DMS114 treated with DMSO at 0.1 percent for 48 hours (cell line): ENCODE data around the gene NOP56.
"Not testable (repeated sequence)": the region's sequence is repeated elsewhere in the genome, so short reads cannot be mapped to it uniquely, and the experiment has no call there.

Experiments used
- DNase-seq: peaks from one replicate; lab custom pipeline; 2025; ENCODE audit not compliant: unreplicated experiment; lab: John Stamatoyannopoulos, UW

The NOP56 gene

GRCh38 chr20:2640899-2641298 lies 11.5 kb upstream of the NOP56 start:
- DNase-seq, result no peak

DNA sequence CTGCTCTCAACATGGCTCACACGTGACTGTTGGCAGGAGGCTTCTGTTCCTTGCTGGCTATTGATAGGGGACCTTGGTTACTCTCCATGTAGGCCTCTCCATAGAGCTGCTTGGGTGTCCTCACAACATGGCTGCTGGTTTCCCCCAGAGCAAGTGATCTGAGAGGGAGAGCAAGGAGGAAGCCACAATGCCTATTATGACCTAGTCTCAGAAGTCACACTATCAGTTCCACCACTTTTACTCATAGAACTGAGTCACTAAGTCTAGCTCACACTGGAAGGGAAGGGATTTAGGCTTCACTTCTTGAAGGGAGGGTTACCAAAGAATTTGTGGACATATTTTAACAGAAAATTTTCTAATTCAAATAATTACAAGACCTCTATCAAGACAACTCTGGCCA lies 8.7 kb upstream of the NOP56 start:
- DNase-seq, result no peak

- no peak for DNase-seq
Measured at GRCh38 chr20:2652724-2653555, 508 bp downstream of the NOP56 start.

- DNase-seq, result no peak
Measured at GRCh38 chr20:2653556-2654383, 1.3 kb downstream of the NOP56 start.

DNA sequence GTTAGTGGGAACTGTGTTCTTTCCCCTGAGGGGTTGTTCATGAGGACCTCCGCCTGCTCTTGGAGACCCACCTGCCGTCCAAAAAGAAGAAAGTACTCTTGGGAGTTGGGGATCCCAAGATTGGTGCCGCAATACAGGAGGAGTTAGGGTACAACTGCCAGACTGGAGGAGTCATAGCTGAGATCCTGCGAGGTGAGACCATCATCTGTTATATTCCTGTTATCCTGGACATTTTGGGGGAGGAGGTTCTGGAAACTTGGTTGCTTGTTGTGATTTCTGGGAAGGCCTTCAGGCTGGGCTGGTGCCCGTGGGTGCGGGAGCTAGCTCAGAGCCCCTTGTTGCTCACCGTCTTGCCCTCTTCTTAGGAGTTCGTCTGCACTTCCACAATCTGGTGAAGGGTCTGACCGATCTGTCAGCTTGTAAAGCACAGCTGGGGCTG lies 2.0 kb downstream of the NOP56 start:
- no peak for DNase-seq

GRCh38 chr20:2654831-2655230 lies 2.4 kb downstream of the NOP56 start:
- DNase-seq, result no peak

- no peak for DNase-seq
Measured at GRCh38 chr20:2655331-2656116, 3.1 kb downstream of the NOP56 start.

DNA sequence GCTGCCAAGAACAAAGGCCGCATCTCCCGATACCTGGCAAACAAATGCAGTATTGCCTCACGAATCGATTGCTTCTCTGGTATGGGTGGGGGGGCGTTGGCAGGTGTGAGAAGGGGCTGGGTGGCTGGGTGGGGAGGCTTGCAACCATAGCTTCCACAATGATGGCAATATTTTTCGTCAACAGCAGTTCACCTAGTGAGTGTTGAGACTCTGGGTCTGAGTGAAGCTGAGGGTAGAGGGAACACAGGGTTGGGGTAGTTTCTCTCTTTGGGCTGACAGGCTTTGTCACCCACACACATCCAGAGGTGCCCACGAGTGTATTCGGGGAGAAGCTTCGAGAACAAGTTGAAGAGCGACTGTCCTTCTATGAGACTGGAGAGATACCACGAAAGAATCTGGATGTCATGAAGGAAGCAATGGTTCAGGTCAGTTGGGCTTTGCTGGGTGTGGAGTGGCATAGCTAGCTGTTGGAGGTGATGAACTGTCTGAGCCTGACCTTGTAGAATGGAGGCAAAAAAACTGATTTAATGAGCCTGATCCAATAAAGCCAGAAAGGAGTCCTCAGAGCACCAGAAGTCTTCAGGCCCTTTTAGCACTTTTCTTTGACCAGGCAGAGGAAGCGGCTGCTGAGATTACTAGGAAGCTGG lies 4.2 kb downstream of the NOP56 start:
- no peak for DNase-seq

DNA sequence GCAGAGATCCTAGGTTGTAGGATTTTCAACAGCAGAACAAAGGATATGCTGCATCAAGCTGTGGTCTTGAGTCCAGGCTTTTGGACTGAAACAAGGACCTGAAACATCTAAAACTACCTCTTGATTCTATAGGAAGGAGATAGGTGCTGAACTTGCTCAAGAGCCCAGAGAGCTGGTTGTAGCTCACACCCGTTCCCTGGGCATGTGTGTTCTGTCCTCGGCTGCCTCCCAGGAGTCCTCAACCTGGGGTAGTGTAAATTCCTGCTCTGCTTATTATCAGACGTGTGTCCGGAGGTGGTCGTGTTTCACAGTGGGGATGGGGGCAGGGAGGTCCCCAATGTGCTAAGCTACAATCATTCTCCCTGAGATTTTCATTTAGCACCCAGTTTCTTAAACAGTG lies 4.8 kb downstream of the NOP56 start:
- no peak for DNase-seq

DNA sequence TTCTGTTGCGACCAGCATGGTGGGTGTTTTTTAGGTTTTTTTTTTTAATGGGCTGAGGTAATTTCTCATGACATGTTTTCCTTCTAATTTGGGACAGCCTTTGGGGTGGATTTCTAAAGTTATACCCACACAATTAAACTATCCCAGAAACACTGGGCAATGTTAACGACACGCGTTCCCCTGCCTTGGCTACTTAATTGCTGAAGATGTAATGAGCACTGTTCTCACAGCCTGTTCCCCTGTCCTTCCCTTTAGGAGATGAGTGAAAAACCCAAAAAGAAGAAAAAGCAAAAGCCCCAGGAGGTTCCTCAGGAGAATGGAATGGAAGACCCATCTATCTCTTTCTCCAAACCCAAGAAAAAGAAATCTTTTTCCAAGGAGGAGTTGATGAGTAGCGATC lies 5.2 kb downstream of the NOP56 start:
- DNase-seq, result no peak

- DNase-seq, result peak; percentile 22
Measured at GRCh38 chr20:2658414-2659354, 6.3 kb downstream of the NOP56 start.

DNA sequence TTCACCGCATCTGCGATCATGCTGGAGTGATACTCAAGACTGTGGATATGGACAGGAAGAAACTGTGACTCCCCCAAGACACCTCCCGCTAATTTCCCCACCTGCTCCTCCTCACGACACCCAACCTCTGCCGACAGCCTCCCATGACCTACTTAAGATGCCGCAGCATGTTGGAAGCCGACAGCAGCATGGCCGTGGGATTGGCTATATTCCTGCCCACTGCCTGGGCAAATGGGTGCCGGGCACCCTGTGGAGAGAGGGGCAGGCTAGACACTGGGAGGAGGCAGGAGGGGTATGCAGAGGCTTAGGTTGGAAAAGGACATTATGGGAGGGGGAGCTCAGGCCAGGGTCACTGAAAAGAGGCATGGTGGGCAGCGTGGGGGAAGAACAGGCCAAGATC lies 7.1 kb downstream of the NOP56 start:
- no peak for DNase-seq

- DNase-seq, result no peak
Measured at GRCh38 chr20:2663364-2663886, 11.0 kb downstream of the NOP56 start.

DNA sequence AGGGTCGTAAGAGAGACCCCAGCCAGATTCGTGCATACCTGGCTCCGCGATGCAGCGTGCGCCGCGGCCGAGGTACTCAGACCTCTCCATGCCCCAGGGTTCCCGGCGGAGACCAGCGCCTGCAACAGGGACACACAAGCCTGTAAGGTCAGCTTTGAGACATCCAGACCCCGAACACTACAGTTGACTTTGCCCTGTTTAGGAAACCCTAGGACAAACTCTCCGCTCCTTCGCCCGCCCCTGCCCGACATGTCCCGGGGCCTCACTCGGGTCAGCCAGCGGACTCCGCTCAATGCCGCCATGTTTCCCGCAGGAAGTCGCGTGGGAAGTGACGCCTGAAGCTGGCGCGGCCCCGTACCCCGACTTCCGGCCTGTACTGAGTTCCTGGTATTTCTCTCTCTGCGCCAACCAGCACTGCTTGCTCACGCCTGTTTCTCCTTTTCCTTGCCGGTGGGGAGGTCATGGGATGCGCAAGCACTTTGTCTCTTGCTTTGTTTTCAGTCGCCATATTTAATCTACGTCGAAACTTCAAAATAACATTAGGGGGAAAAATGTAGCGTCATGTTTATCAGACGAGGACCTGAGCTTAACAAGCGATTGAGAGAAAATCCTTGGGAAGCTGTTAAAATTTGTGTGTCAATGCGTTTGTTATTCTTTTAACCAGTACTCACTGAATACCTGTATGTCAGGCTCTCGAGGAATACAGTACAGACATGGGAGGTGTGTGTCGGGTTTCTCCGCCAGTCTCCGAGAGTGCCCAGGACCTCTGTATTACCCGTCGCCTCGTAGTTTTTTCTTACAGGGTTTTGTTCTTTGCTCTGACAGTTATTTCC lies 11.7 kb downstream of the NOP56 start, which contains the start of gene IDH3B:
TSS of gene IDH3B (minus strand) at position 330 of the 833 bp plus-strand sequence. CDS start at position 302, 28 bp downstream.
- peak; percentile 87 for DNase-seq

- no peak for DNase-seq
Measured at GRCh38 chr20:2671977-2672376, 19.5 kb downstream of the NOP56 start.

DNA sequence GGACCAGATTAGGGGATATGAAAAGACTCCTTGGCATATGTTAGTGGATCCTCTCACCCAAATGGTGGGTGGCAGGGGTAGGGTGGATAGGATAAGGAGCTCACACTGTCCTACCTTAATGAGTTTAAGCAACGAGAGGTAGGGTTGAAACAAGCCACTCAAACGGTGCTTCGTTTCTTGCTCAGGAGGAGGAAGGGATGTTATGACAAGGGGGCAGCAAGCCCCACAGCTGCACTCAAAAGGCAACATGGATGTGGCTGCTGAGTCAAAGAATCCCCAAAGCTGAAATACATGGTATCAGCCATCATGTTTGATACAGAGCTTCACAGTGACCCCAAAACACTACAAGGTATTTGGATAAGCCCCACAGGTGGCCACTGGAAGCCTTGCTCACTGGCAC lies 20.0 kb downstream of the NOP56 start:
- no peak for DNase-seq

GRCh38 chr20:2673453-2673852 lies 21.0 kb downstream of the NOP56 start:
- no peak for DNase-seq

GRCh38 chr20:2680046-2680445 lies 27.6 kb downstream of the NOP56 start:
- DNase-seq, result no peak

DNA sequence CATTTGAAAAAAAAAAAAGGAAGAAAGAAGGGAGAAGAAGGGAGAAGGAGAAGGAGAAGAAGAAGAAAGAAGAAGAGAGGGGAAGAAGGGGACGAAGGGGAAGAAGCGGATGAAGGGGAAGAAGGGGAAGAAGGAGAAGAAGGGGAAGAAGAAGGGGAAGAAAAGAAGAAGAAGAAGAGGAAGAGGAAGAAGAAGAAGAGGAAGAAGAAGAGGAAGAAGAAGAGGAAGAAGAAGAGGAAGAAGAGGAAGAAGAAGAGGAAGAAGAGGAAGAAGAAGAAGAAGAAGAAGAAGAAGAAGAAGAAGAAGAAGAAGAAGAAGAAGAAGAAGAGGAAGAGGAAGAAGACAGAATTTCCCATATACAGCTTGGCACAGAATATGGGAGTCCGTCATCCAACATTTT lies 29.6 kb downstream of the NOP56 start:
- DNase-seq, result not testable (repeated sequence)
